GM15510 (cell line): ENCODE measurements around the gene PIMREG.

Experiments
- POLR2A ChIP-seq: IDR thresholded peaks from 3 replicates; pipeline ENCODE4 v1.6.1; 2011; ENCODE audit warnings: borderline replicate concordance; ENCODE audit not compliant: insufficient read length; ENCODE audit errors: extremely low read depth

The PIMREG gene

GRCh38 chr17:6494239-6494941 is 50.1 kb downstream of the PIMREG start:
- TF ChIP-seq POLR2A: no peak

GRCh38 chr17:6495450-6496115 is 51.3 kb downstream of the PIMREG start:
- TF ChIP-seq POLR2A: no peak

DNA sequence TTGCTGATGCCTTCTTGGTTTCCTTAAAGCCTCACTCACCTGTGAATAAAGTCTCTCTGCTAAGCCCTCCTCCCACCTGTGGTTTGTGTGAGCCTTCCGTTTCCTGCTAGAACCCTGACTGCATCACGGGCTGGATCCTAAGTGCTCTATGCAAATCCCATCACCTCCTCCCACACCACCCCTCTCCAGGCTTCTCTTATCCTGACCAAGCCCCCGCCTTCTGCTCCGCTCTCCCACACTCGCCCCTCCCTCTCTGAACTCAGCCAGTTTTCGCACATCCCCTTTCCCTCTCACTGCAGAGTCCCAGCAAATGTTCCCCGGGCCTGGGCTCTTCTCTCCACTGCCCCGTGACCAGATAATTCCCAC is 51.8 kb downstream of the PIMREG start:
- no peak for TF ChIP-seq POLR2A

DNA sequence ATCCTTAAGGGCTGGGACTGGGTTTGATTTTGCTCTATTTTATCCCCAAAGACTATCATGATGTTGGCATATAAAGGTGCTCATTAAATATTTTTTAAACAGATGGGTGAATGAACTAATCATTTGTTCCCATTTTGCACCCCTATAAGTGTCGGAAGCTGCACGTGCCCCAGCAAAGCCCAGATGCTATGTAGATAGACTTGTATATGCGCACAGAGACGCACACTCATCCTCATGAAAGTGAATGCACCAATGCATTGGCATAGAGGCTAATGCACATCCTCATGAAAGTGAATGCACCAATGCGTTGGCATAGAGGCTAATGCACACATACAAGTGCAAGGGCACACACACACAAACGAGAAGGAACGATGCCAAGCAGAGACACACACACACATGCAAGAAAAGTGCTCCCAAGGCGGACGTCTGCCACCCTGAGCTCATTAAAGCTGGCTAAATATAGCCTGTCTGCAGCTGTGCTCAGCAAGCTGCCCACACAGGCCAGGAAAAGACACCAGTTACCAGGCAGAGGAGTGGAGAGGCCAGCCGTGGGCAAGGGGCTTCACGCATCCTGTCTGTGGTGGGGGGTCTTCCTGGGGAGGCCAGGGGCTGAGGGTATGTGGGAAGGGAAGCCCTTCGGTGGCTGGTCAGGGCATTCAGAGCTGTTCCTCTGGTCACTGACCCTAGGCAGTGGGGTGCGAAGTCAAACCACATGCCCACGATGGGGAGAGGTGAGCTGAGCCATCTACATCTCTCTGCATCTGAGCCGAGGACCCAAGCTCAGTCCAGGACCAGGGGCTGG is 52.6 kb downstream of the PIMREG start:
- TF ChIP-seq POLR2A: no peak

- TF ChIP-seq POLR2A: no peak
Observed at GRCh38 chr17:6497496-6498221, 53.4 kb downstream of the PIMREG start.

GRCh38 chr17:6498356-6498755 is 54.1 kb downstream of the PIMREG start:
- no peak for TF ChIP-seq POLR2A

- no peak for TF ChIP-seq POLR2A
Observed at GRCh38 chr17:6498901-6499540, 54.8 kb downstream of the PIMREG start.
